HG02610 (cell line): ENCODE measurements around the gene LMAN2.

Source experiments
- ATAC-seq: cut with Tn5 transposase; IDR thresholded peaks from one replicate; pipeline ENCODE4 v1.9.1; 2021; ENCODE audit warnings: mild to moderate bottlenecking, moderate library complexity; ENCODE audit not compliant: unreplicated experiment

Gene LMAN2

DNA sequence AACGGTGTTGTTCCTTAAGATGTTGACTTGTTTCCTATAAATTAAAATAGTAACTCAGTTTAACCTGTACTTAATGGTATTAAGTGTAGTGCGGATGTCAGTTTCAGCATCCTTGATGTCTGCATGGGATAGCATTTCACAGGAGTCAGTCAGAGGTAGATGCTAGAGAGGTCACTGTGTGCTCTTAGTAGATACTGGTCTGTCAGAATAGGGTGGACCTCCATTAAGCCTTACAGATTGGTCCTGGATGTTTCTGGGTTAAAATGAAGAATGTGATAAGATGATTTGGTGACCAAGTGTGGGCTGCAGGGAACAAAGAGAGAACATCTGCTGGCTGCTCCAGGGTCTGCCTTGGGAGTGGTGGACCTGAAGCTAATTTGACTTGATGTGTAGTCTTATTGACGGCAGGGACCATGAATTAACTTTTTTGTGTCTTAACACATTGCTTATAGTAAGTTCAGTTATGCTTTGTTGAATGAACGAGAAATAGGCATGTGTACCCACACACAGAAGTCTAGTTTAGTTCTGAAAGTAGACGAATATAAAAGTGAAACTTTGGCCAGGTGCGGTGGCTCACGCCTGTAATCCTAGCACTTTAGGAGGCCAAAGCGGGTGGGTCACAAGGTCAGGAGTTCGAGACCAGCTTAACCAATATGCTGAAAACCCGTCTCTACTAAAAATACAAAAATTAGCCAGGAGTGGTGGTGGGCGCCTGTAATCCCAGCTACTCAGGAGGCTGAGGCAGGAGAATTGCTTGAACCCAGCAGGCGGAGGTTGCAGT lies 60.5 kb downstream of the LMAN2 start:
- no peak for ATAC-seq

DNA sequence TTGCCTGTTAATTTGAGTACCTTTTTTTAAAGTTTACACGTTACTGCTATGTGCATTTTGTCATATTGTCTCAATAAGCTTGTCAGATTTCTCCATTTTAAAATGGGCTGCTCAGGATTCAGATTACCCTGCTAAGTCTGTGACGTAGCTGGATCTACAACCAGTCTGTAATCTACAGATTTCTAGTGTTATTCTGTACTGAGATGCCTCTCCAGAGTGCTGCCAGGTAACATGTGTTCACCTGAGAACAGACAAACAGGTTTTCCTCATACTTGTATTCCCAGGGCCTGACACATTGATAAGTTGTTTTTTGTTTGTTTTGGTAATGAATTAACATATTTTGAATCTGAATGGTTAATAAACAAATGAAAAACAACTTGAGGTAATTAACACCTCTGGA lies 63.3 kb downstream of the LMAN2 start:
- ATAC-seq: no peak
